ENCODE data around the gene SEMA4C.

DNA sequence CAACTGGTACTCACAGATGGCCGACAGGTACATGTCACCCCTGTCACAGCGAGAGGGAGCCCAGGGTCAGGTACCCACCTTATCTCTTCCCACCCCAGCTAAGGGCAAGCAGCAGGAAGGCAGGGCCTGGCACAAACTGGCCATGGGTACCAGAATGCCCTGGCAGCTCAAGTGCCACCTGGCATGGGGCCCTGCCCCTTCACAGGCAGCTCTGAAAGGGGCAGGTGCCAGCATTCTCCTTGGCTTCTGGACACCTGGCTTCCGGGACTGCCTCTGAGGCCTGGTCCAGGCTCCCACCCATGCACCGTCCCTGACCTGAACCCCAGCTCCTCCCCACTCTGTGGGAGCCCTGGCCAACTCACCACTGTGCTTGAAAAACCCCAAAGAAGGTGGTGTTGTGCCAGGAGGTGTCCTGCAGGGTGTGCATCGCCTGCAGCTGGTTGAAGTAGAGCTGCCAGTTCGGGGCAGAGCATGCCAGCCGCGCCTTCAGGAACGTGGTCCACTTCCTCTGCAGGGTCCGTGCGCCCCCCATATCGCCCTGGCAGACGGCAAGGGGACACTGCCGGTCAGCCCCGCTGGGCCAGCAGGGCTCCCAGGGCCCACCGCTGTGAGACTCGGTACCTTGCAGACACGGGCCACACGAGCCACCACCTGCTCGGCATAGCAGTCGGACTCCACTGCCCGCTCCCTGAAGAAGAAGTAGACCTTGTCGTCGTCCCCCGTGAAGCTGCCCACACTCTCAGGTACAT, 5.4 kb downstream of the SEMA4C start:
- TF ChIP-seq CTCF (conservative IDR thresholded peaks at IDR 0.05) (no peak), ZFX (IDR thresholded peaks at IDR 0.05) (no peak)

Data from C4-2B (cell line).